ENCODE measurements around the gene DSTYK. TPM values are rescaled to one million over a fixed set of nuclear protein-coding genes. Genes with fewer than 3 reads are reported as not detected.
A peak's percentile ranks its signal among the peaks of the same experiment; 100 is the strongest.
"Not testable (repeated sequence)": the region's sequence is repeated elsewhere in the genome, so short reads cannot be mapped to it uniquely, and the experiment has no call there.

The DSTYK gene
- total RNA-seq, 2 experiments from 2014 or later: 10.9 to 11.5 TPM

- H3K36me3 Mint-ChIP-seq (ENCODE audit: low read depth): peaks cover 56% of the 10 kb centered on the region
- CTCF ChIA-PET: interaction anchor here (1.4 kb wide), 1 partner anchor 20 kb away, joined by 3 read pairs; no protein-coding TSS in a partner anchor
- no peaks in the 10 kb centered on the region for H3K27me3 Mint-ChIP-seq (ENCODE audit: low read depth)
- intact Hi-C loops (cut with micrococcal nuclease): no loop called here
- no peaks in the 10 kb centered on the region for H3K9me3 Mint-ChIP-seq
- H3K4me3 Mint-ChIP-seq: no peak overlapping the region
- no peak overlapping the region for H3K27ac Mint-ChIP-seq
- no peaks in the 10 kb centered on the region for H3K4me1 Mint-ChIP-seq (ENCODE audit: low read depth)
- DNase-seq: no peak
These were observed 49.2 kb downstream of the DSTYK start for GRCh38 chr1:205162301-205162700.

GRCh38 chr1:205161076-205161475 lies 50.4 kb downstream of the DSTYK start:
- no peaks in the 10 kb centered on the region for H3K4me1 Mint-ChIP-seq (ENCODE audit: low read depth)
- peaks cover 5% of the 10 kb centered on the region for H3K9me3 Mint-ChIP-seq
- peaks cover 69% of the 10 kb centered on the region for H3K36me3 Mint-ChIP-seq (ENCODE audit: low read depth)
- no peaks in the 10 kb centered on the region for H3K27me3 Mint-ChIP-seq (ENCODE audit: low read depth)
- H3K27ac Mint-ChIP-seq: no peak overlapping the region
- no peak for DNase-seq
- no peak overlapping the region for H3K4me3 Mint-ChIP-seq
- intact Hi-C loops (cut with micrococcal nuclease): no loop called here
- CTCF ChIA-PET: no interaction called here

- CTCF ChIA-PET: interaction anchor here (0.5 to 1.8 kb wide), 7 partner anchors 14 to 411 kb away, joined by 3 to 6 read pairs (median 4); no protein-coding TSS in a partner anchor
- Mint-ChIP-seq H3K4me3 (no peak overlapping the region), H3K4me1 (ENCODE audit: low read depth) (no peaks in the 10 kb centered on the region), H3K9me3 (peaks cover 6% of the 10 kb centered on the region), H3K36me3 (ENCODE audit: low read depth) (peaks cover 77% of the 10 kb centered on the region), H3K27me3 (ENCODE audit: low read depth) (no peaks in the 10 kb centered on the region), H3K27ac (no peak overlapping the region)
- DNase-seq: no peak
- intact Hi-C loops (cut with micrococcal nuclease): no loop called here
These were observed 53.4 kb downstream of the DSTYK start for GRCh38 chr1:205158048-205158616.

- H3K36me3 Mint-ChIP-seq (ENCODE audit: low read depth): peaks cover 68% of the 10 kb centered on the region
- H3K4me1 Mint-ChIP-seq (ENCODE audit: low read depth); DNase-seq; H3K27ac Mint-ChIP-seq; H3K4me3 Mint-ChIP-seq; intact Hi-C loops (cut with micrococcal nuclease); H3K9me3 Mint-ChIP-seq; H3K27me3 Mint-ChIP-seq (ENCODE audit: low read depth): not testable (repeated sequence)
- CTCF ChIA-PET: interaction anchor here (0.6 to 1.1 kb wide), 3 partner anchors 14 to 47 kb away, joined by 3 to 5 read pairs (median 3); no protein-coding TSS in a partner anchor
These were observed 55.7 kb downstream of the DSTYK start for GRCh38 chr1:205155665-205156377.

- CTCF ChIA-PET: interaction anchor here (1.9 kb wide), 1 partner anchor 11 kb away, joined by 10 read pairs; no protein-coding TSS in a partner anchor
- H3K4me1 Mint-ChIP-seq (ENCODE audit: low read depth): no peaks in the 10 kb centered on the region
- peaks cover 6% of the 10 kb centered on the region for H3K9me3 Mint-ChIP-seq
- DNase-seq: no peak
- H3K36me3 Mint-ChIP-seq (ENCODE audit: low read depth): peaks cover 52% of the 10 kb centered on the region
- H3K4me3 Mint-ChIP-seq: no peak overlapping the region
- H3K27ac Mint-ChIP-seq: no peak overlapping the region
- intact Hi-C loops (cut with micrococcal nuclease): no loop called here
- no peaks in the 10 kb centered on the region for H3K27me3 Mint-ChIP-seq (ENCODE audit: low read depth)
These were observed 59.0 kb downstream of the DSTYK start for GRCh38 chr1:205152505-205152904.

- no peaks in the 10 kb centered on the region for H3K9me3 Mint-ChIP-seq
- H3K4me1 Mint-ChIP-seq (ENCODE audit: low read depth): no peaks in the 10 kb centered on the region
- no peaks in the 10 kb centered on the region for H3K27me3 Mint-ChIP-seq (ENCODE audit: low read depth)
- DNase-seq: no peak
- intact Hi-C loops (cut with micrococcal nuclease): no loop called here
- no peak overlapping the region for H3K4me3 Mint-ChIP-seq
- peaks cover 43% of the 10 kb centered on the region for H3K36me3 Mint-ChIP-seq (ENCODE audit: low read depth)
- CTCF ChIA-PET: interaction anchor here (0.7 to 1.9 kb wide), 3 partner anchors 10 to 75 kb away, joined by 3 to 10 read pairs (median 4); no protein-coding TSS in a partner anchor
- no peak overlapping the region for H3K27ac Mint-ChIP-seq
These were observed 60.7 kb downstream of the DSTYK start for GRCh38 chr1:205150651-205151428.

GRCh38 chr1:205147191-205147835 lies 64.2 kb downstream of the DSTYK start:
- H3K27me3 Mint-ChIP-seq (ENCODE audit: low read depth): no peaks in the 10 kb centered on the region
- CTCF ChIA-PET: interaction anchor here (0.6 kb wide), 1 partner anchor 63 kb away, joined by 4 read pairs; no protein-coding TSS in a partner anchor
- DNase-seq: no peak
- peaks cover 24% of the 10 kb centered on the region for H3K36me3 Mint-ChIP-seq (ENCODE audit: low read depth)
- H3K4me1 Mint-ChIP-seq (ENCODE audit: low read depth): no peaks in the 10 kb centered on the region
- no peaks in the 10 kb centered on the region for H3K9me3 Mint-ChIP-seq
- H3K27ac Mint-ChIP-seq: no peak overlapping the region
- no peak overlapping the region for H3K4me3 Mint-ChIP-seq
- intact Hi-C loops (cut with micrococcal nuclease): no loop called here

GRCh38 chr1:205144751-205145150 lies 66.8 kb downstream of the DSTYK start:
- CTCF ChIA-PET: interaction anchor here (0.7 to 1.5 kb wide), 3 partner anchors 10 to 83 kb away, joined by 3 read pairs; no protein-coding TSS in a partner anchor
- Mint-ChIP-seq H3K27me3 (ENCODE audit: low read depth) (no peaks in the 10 kb centered on the region), H3K27ac (no peak overlapping the region), H3K36me3 (ENCODE audit: low read depth) (peaks cover 17% of the 10 kb centered on the region), H3K4me1 (ENCODE audit: low read depth) (peaks cover 7% of the 10 kb centered on the region), H3K9me3 (no peaks in the 10 kb centered on the region), H3K4me3 (no peak overlapping the region)
- intact Hi-C loops (cut with micrococcal nuclease): no loop called here
- no peak for DNase-seq

GRCh38 chr1:205144046-205144720 lies 67.3 kb downstream of the DSTYK start:
- Mint-ChIP-seq H3K27me3 (ENCODE audit: low read depth) (no peaks in the 10 kb centered on the region), H3K4me1 (ENCODE audit: low read depth) (peaks cover 7% of the 10 kb centered on the region), H3K36me3 (ENCODE audit: low read depth) (peaks cover 12% of the 10 kb centered on the region), H3K27ac (no peak overlapping the region), H3K9me3 (no peaks in the 10 kb centered on the region), H3K4me3 (no peak overlapping the region)
- CTCF ChIA-PET: interaction anchor here (0.7 to 1.4 kb wide), 4 partner anchors 11 to 83 kb away, joined by 3 to 5 read pairs (median 4); no protein-coding TSS in a partner anchor
- intact Hi-C loops (cut with micrococcal nuclease): no loop called here
- DNase-seq: peak; percentile 9

- no peaks in the 10 kb centered on the region for H3K9me3 Mint-ChIP-seq
- no peak overlapping the region for H3K4me3 Mint-ChIP-seq
- CTCF ChIA-PET: interaction anchor here (0.7 to 3.2 kb wide), 26 partner anchors 9 to 183 kb away, joined by 3 to 16 read pairs (median 5); partner anchors contain the start of gene RBBP5
- intact Hi-C loops (cut with micrococcal nuclease): no loop called here
- no peak for DNase-seq
- H3K4me1 Mint-ChIP-seq (ENCODE audit: low read depth): peaks cover 7% of the 10 kb centered on the region
- no peak overlapping the region for H3K27ac Mint-ChIP-seq
- H3K27me3 Mint-ChIP-seq (ENCODE audit: low read depth): no peaks in the 10 kb centered on the region
- peaks cover 6% of the 10 kb centered on the region for H3K36me3 Mint-ChIP-seq (ENCODE audit: low read depth)
These were observed 69.4 kb downstream of the DSTYK start for GRCh38 chr1:205142102-205142469.

GRCh38 chr1:205141236-205142101 lies 70.0 kb downstream of the DSTYK start:
- intact Hi-C loops (cut with micrococcal nuclease): loop anchor here (1.0 kb wide), 4 partner anchors 19 to 166 kb away; no protein-coding TSS in a partner anchor
- DNase-seq: peak; percentile 92
- CTCF ChIA-PET: interaction anchor here (0.6 to 3.2 kb wide), 40 partner anchors 8 to 238 kb away, joined by 3 to 16 read pairs (median 4); partner anchors contain the start of gene RBBP5
- Mint-ChIP-seq H3K4me1 (ENCODE audit: low read depth) (peaks cover 7% of the 10 kb centered on the region), H3K27ac (no peak overlapping the region), H3K4me3 (no peak overlapping the region), H3K9me3 (no peaks in the 10 kb centered on the region), H3K36me3 (ENCODE audit: low read depth) (peaks cover 2% of the 10 kb centered on the region), H3K27me3 (ENCODE audit: low read depth) (no peaks in the 10 kb centered on the region)

Data from activated naive CD4-positive, alpha-beta T cell treated with anti-CD3 and anti-CD28 coated beads for 36 hours (primary cell).